Subcutaneous abdominal adipose tissue (tissue), 5 donors: ENCODE results near the gene LRRC27.
A peak's percentile ranks its signal among the peaks of the same experiment; 100 is the strongest.

Experiments
- H3K27ac ChIP-seq: one replicate; pipeline ENCODE4 v1.7.0; 2013; ENCODE audit warnings: low read depth, mild to moderate bottlenecking, inconsistent platforms, low read length, moderate library complexity
- H3K27me3 ChIP-seq, 5 donors: one replicate each; pipeline ENCODE4 v1.7.0; 2013; ENCODE audit warnings: low read length in 5 of 5, inconsistent platforms in 1 of 5; ENCODE audit not compliant: control insufficient read depth in 5 of 5, insufficient read depth in 4 of 5
- H3K36me3 ChIP-seq, 5 donors: one replicate each; pipeline ENCODE4 v1.7.0; 2013; ENCODE audit warnings: low read length in 5 of 5; ENCODE audit not compliant: control insufficient read depth in 5 of 5, insufficient read depth in 5 of 5
- H3K4me1 ChIP-seq, 5 donors: one replicate each; pipeline ENCODE4 v1.7.0; 2013; ENCODE audit warnings: low read length in 5 of 5, mild to moderate bottlenecking in 3 of 5, moderate library complexity in 1 of 5; ENCODE audit not compliant: control insufficient read depth in 5 of 5, insufficient read depth in 5 of 5
- H3K4me3 ChIP-seq, 5 donors: one replicate each; pipeline ENCODE4 v1.7.0; 2013; ENCODE audit warnings: low read length in 5 of 5, low read depth in 1 of 5
- H3K9ac ChIP-seq, 5 donors: one replicate each; pipeline ENCODE4 v1.7.0; 2013; ENCODE audit warnings: low read length in 5 of 5, mild to moderate bottlenecking in 4 of 5, moderate library complexity in 3 of 5
- H3K9me3 ChIP-seq, 5 donors: one replicate each; pipeline ENCODE4 v1.7.0; 2013; ENCODE audit warnings: low read length in 5 of 5; ENCODE audit not compliant: control insufficient read depth in 5 of 5
- donor health status: healthy.
- donor health status: healthy.
- donor health status: healthy.
- donor health status: healthy.
- donor health status: healthy.

Gene LRRC27

DNA sequence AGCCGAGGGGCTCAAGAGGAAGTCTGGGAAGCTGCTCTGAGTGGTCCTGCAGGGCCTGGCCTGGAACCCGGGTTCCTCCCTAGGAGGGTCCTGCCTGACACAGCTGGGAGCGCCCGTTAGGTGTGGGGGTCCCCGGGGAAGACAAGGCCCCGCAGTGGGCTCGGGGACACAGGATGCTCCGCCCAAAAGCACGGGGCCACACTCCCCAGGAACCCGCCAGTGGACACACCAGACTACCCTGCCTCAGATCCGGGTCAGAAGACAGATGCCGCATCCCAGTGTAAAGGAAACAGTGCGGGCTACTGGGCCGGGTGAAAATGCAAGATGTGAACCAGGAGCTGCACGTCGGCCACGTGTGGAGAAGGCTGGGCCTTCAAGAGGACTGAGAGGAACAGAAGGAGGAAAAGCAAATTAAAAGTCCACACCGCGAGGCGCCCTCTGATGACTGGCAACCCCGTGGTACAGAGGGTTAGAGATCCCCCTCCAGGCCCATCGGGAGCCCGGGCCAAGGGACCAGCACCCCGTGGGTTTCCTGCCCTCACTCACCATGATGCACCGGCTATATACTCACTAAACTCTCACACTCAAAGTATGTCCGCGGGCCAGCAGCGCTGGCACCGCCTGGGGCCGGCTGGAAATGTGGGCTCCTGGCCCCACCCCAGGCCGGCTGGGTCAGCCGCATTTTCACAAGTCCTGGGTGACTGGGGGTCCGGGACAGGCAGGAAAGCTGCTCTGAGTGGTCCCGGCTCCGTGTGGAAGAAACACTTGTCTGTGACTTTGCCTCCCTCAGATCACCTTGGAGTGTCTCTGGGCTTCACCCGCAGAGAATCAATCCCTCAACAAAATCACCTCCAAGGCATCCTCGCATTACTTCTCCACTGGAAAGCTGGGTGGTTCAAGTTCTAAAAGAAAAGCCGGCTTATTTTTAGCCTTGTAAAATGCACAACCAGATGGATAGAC, 30.3 kb upstream of the LRRC27 start:
- peaks cover 0 to 2% (median 0%) of the 10 kb centered on the region in 5 donors for H3K27me3 ChIP-seq
- H3K9ac ChIP-seq, result no peak overlapping the region
- H3K4me1 ChIP-seq, result peaks cover 0 to 8% (median 8%) of the 10 kb centered on the region in 5 donors
- no peak overlapping the region for H3K27ac ChIP-seq
- H3K4me3 ChIP-seq, result no peak overlapping the region
- no peaks in the 10 kb centered on the region for H3K36me3 ChIP-seq
- no peaks in the 10 kb centered on the region for H3K9me3 ChIP-seq

DNA sequence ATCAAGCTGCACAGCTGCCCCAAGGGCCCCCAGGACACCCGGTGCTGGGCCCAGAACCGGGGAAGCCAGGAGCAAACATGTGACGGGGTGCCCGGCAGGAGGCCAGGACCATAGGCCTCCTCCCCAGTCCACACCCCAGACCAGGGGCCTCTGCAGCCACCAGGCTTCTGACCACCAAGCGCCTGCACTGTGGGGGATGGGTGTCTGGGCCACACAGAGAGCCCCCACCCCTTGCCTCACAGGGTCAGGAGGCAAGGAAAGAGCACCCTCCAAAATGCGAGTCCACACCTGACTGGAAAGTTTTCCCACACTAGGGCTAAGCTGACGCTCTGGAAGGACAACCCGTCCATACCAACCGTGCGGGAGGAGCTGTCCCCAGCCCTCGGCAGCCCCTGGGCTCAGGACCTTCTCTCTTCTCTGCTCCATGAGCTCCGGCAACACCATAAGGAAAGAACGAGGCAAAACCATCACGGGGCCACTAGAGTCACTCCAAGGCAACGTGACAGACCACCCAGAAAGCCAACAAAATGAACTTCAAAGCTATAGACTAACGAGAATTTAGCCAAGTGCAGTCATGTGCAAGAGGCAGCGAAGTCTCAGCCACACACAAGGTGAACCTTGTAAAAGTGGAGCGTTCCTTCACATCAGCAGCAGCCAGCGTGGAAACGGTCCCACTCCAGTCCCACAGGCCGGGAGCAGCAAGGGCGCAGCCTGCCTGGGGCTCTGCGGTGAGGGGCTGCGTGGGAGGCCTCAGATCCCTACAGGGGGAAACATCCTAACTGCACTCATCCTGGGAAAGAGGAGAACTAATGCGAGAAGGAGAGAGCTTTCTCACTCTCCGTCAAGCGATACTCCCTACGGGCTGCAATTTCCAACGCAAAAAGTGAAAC, 29.3 kb upstream of the LRRC27 start:
- H3K36me3 ChIP-seq, result no peaks in the 10 kb centered on the region
- no peaks in the 10 kb centered on the region for H3K27me3 ChIP-seq
- H3K9me3 ChIP-seq, result no peaks in the 10 kb centered on the region
- no peak overlapping the region for H3K4me3 ChIP-seq
- H3K27ac ChIP-seq, result no peak overlapping the region
- peaks cover 0 to 13% (median 9%) of the 10 kb centered on the region in 5 donors for H3K4me1 ChIP-seq
- H3K9ac ChIP-seq, result no peak overlapping the region

DNA sequence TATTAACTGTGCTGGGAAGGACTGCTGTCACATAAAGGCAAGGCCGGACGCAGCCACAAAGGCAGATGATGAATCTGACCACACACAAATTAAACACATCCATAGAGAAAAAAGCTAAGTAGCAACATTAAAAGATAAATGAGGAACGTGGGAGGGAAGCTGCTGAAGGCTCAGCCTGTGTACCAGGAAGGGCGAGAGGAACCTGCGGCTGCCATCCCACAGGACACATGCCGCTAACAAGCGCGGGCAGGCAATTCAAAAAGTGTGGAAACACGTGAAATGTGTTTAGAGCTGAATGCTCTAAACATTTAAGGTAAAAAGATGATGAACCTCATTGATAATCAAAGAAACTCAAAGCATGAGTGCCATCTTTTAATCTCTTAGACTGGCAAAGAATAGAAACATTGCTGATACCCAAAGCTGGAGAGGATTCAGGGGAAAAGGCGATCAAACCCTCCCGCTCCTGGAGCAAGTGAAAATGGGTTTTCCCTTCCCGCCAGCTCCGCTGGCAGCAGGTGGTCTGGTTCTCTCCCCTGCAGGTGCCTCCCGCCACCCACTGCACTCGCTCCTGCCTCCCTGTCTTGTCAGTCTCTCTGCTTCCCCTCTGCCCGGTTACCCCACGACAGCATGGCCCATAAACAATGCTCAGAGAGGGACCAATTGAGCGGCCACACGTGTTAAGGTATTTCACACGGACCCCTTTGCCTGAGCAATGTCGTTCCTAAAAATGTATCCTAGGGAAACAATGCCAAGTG, 28.5 kb upstream of the LRRC27 start:
- H3K27ac ChIP-seq, result no peak overlapping the region
- H3K9me3 ChIP-seq, result no peaks in the 10 kb centered on the region
- no peaks in the 10 kb centered on the region for H3K36me3 ChIP-seq
- no peak overlapping the region for H3K9ac ChIP-seq
- peaks cover 0 to 16% (median 14%) of the 10 kb centered on the region in 5 donors for H3K4me1 ChIP-seq
- H3K4me3 ChIP-seq, result no peak overlapping the region
- H3K27me3 ChIP-seq, result no peaks in the 10 kb centered on the region

DNA sequence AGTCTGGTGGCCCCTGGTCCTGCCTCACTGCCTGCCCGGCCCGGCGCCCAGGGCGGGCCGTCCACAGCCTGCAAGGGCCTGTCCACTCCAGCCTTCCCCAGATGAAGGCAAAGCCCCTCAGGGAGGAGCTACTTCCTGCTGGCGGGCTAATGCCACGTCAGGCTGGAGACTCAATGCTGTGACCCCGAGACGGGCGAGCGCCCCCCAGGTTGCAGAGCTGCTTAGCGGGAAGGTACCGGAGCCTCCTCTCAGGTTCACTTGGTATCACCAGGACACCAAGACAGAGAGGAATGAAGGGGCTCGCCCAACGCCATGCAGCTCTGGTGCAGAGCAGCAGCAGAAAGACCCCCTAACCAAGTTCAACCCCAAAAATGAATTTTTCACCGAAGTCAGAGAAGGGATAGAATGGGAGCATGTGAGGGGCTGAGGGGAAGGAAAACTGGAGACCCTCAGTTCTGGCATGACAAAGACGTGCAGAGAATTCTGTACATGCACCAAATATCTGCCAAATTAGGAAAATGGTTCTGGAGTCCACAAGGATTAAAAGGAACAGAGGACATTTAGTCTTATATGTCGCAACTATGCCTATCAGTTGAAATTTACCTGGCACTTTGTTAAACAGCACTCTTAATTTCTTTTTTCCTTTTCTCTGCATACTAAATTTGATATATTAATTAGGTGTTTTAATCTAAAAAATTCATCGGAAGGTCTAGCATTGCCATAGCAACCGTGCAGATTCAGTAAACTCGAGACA, 27.1 kb upstream of the LRRC27 start:
- no peaks in the 10 kb centered on the region for H3K27me3 ChIP-seq
- no peaks in the 10 kb centered on the region for H3K9me3 ChIP-seq
- no peaks in the 10 kb centered on the region for H3K36me3 ChIP-seq
- no peak overlapping the region for H3K9ac ChIP-seq
- no peak overlapping the region for H3K4me3 ChIP-seq
- no peak overlapping the region for H3K27ac ChIP-seq
- peaks cover 0 to 26% (median 20%) of the 10 kb centered on the region in 5 donors for H3K4me1 ChIP-seq

DNA sequence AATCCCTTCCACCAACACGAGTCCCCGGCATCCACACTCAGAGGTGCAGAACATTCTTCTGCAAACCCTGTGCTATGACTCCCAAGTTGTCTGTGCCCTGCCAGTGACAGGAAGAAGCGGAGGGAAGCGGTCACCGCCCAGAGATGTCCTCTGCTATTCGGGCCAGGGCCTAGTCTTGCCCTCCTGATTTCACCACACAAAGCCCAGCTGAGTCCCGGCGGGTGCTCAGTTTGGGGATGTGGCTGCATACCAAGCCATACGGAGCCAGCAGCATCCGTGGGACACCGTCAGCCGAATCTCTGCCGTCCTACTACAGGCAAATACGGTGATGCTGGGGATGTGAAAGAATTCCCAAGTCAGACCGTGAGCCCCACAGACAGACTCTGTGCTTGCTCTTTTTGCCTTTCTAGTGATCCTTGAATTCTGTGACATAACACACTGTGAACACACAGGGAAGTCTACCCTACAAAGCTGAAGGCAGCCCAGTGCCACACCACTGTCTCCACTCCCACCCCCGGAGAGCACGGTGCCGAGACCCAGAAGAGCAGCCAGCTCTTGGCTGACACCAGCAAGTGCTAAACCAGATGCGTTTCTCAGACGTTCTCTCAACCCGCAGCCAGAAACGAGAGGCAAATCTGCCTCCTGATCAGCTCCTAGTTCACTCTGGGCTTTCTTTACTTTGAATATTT, 26.2 kb upstream of the LRRC27 start:
- H3K9me3 ChIP-seq, result no peaks in the 10 kb centered on the region
- H3K27ac ChIP-seq, result no peak overlapping the region
- H3K27me3 ChIP-seq, result no peaks in the 10 kb centered on the region
- peaks cover 0 to 27% (median 20%) of the 10 kb centered on the region in 5 donors for H3K4me1 ChIP-seq
- no peak overlapping the region for H3K4me3 ChIP-seq
- no peak overlapping the region for H3K9ac ChIP-seq
- H3K36me3 ChIP-seq, result no peaks in the 10 kb centered on the region

DNA sequence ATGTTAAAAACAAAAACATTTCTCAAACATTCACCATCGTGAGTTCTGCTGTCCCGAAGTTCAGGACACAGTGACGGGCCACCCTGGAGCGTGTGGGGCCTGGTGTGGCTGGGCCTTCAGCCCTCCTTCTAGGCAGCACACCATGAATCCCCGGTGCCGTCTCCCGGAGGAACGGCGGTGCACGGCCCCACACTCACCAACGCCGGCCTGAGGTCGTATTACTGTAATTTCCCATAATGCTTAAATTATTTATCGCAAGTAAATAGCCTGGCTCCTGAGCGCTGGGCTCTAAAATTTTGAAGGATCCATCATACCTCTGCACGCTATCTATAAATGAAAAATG, 25.7 kb upstream of the LRRC27 start:
- Histone ChIP-seq H3K27me3 (no peaks in the 10 kb centered on the region), H3K27ac (no peak overlapping the region), H3K4me1 (peaks cover 0 to 32% (median 22%) of the 10 kb centered on the region in 5 donors), H3K36me3 (no peaks in the 10 kb centered on the region), H3K9me3 (no peaks in the 10 kb centered on the region), H3K9ac (no peak overlapping the region), H3K4me3 (no peak overlapping the region)

DNA sequence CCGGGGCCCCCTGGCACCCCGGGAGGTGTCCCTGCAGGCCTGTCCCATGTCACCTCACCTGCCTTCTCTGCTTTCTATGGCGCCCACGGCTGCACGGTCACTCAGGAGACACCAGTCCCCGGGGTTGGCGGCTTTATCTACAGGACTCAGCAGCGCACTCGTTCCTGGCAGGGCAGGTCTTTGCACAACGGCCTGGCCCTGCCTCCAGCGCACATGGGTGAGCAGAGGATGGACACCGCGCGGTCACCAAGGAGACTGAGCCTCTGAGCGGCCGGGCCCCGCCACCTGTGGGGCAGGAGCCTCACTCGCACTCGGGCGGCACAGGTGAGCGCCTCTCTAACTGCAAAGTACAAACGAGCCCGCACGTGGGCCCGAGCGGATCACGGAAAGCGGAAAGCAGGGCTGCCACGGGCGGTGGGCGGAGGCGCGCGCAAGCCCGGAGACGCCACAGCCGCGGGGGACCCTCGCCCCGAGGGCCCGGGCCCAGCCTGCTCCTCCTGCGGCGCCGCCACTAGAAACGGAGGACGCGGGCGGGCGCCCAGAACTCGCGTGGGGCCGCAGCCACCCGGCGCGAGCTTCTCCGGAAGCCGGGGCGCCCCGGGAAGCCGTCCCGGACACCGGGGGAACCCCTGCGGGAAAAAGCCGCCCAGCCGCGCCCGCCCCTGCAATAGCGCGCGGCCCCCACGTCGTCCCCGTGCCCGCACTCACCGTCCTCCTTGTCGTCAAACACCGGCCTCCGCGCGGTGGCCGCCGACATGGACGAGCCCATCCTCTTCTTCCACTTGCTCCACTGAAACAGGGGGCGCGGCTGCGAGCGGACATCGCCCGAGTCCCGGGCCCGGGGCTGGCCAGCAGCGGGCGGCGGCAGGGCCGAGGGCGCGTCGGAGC, 24.9 kb upstream of the LRRC27 start:
- Histone ChIP-seq H3K36me3 (no peaks in the 10 kb centered on the region), H3K27ac (no peak overlapping the region), H3K9ac (peak overlapping the region in 2 of 5 donors; percentile 7 to 57), H3K4me3 (peak overlapping the region in 4 of 5 donors; percentile 47 to 69 (median 62)), H3K9me3 (no peaks in the 10 kb centered on the region), H3K27me3 (no peaks in the 10 kb centered on the region), H3K4me1 (peaks cover 0 to 33% (median 26%) of the 10 kb centered on the region in 5 donors)

DNA sequence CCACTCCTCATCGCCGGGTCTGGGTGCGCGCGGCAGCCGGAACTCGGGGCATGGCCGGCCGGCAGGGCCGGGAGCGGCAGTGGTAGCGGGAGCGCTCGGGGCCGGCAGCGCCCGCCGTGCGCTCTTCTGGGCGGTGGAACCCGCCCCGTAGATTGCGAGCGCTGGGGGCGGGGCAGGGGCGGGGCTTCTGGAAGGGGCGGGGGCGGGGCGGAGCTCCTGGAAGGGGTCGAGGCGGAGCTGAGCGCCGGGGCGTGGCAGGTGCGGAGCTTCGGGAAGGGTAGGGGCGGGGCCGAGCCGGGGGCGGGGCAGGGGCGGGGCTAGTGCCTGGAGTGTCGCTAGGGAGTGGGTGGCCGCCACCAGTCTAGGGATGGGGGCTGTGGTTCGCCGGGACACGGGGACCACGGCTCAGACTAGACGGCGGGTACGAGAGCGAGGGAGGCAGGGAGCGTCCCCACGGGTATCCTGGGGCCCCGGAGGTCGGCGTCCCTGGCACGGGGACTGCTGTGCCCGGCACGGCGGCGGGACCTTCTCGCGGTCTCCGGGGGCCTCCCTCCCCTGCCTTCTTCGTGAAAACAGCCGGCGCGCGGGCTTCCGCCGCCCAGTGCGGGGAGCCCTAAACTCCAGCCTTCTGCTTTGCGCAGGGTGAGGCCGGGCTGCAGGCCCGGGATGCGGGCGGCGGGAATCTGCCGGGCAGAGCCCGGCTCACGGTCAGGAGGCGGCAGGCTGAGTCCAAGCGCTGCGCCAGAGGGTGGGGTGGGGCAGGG, 24.0 kb upstream of the LRRC27 start, which contains the start of gene STK32C:
Gene STK32C (minus strand): TSS at position 128 of the 764 bp plus-strand sequence. CDS start 117 bp downstream, at position 11.
- no peaks in the 10 kb centered on the region for H3K27me3 ChIP-seq
- peaks cover 0 to 33% (median 26%) of the 10 kb centered on the region in 5 donors for H3K4me1 ChIP-seq
- H3K4me3 ChIP-seq, result peak within 1 kb of the TSS in 4 of 5 donors; percentile 73 to 85 (median 76)
- H3K9me3 ChIP-seq, result no peaks in the 10 kb centered on the region
- H3K9ac ChIP-seq, result peak within 1 kb of the TSS in 3 of 5 donors; percentile 62 to 78 (median 66)
- no peaks in the 10 kb centered on the region for H3K36me3 ChIP-seq
- H3K27ac ChIP-seq, result no peak within 1 kb of the TSS
